ENCODE results near the gene PRKCA.

Gene PRKCA

GRCh38 chr17:66837885-66838665 is 535.7 kb downstream of the PRKCA start:
- Histone ChIP-seq H3K4me1 (ENCODE audit: insufficient read depth, poor library complexity, severe bottlenecking) (no peaks in the 10 kb centered on the region), H3K27me3 (ENCODE audit: insufficient read depth, poor library complexity, severe bottlenecking) (peaks cover 46% of the 10 kb centered on the region), H3K9me3 (ENCODE audit: severe bottlenecking) (no peaks in the 10 kb centered on the region), H3K36me3 (ENCODE audit: low read depth) (no peaks in the 10 kb centered on the region), H3K4me3 (ENCODE audit: severe bottlenecking) (no peak overlapping the region), H3K27ac (ENCODE audit: poor library complexity, severe bottlenecking) (no peak overlapping the region)
- ATAC-seq (ENCODE audit: low read depth) (no peak), DNase-seq (ENCODE audit: low spot score) (no peak)
- TF ChIP-seq CTCF (IDR thresholded peaks at IDR 0.05; ENCODE audit: poor library complexity, severe bottlenecking) = no peak

- no peaks in the 10 kb centered on the region for H3K4me1 ChIP-seq (ENCODE audit: insufficient read depth, poor library complexity, severe bottlenecking)
- no peak overlapping the region for H3K4me3 ChIP-seq (ENCODE audit: severe bottlenecking)
- peaks cover 30% of the 10 kb centered on the region for H3K27me3 ChIP-seq (ENCODE audit: insufficient read depth, poor library complexity, severe bottlenecking)
- TF ChIP-seq CTCF (IDR thresholded peaks at IDR 0.05; ENCODE audit: poor library complexity, severe bottlenecking) = no peak
- no peaks in the 10 kb centered on the region for H3K9me3 ChIP-seq (ENCODE audit: severe bottlenecking)
- no peak overlapping the region for H3K27ac ChIP-seq (ENCODE audit: poor library complexity, severe bottlenecking)
- DNase-seq (ENCODE audit: low spot score) (no peak), ATAC-seq (ENCODE audit: low read depth) (no peak)
- H3K36me3 ChIP-seq (ENCODE audit: low read depth) = no peaks in the 10 kb centered on the region
Observed at GRCh38 chr17:66839616-66840015, 537.2 kb downstream of the PRKCA start.

- H3K4me1 ChIP-seq (ENCODE audit: insufficient read depth, poor library complexity, severe bottlenecking) = no peaks in the 10 kb centered on the region
- TF ChIP-seq CTCF (IDR thresholded peaks at IDR 0.05; ENCODE audit: poor library complexity, severe bottlenecking) = no peak
- DNase-seq (ENCODE audit: low spot score) = no peak
- H3K9me3 ChIP-seq (ENCODE audit: severe bottlenecking) = no peaks in the 10 kb centered on the region
- no peak overlapping the region for H3K27ac ChIP-seq (ENCODE audit: poor library complexity, severe bottlenecking)
- no peaks in the 10 kb centered on the region for H3K36me3 ChIP-seq (ENCODE audit: low read depth)
- ATAC-seq (ENCODE audit: low read depth) = no peak
- H3K27me3 ChIP-seq (ENCODE audit: insufficient read depth, poor library complexity, severe bottlenecking) = peaks cover 27% of the 10 kb centered on the region
- H3K4me3 ChIP-seq (ENCODE audit: severe bottlenecking) = no peak overlapping the region
Observed at GRCh38 chr17:66840061-66840460, 537.6 kb downstream of the PRKCA start.

- no peak for DNase-seq (ENCODE audit: low spot score)
- H3K4me3 ChIP-seq (ENCODE audit: severe bottlenecking) = no peak overlapping the region
- no peak; the same call in 2 of the 3 replicates for ATAC-seq (ENCODE audit: low read depth)
- no peaks in the 10 kb centered on the region for H3K9me3 ChIP-seq (ENCODE audit: severe bottlenecking)
- no peaks in the 10 kb centered on the region for H3K4me1 ChIP-seq (ENCODE audit: insufficient read depth, poor library complexity, severe bottlenecking)
- no peak overlapping the region for H3K27ac ChIP-seq (ENCODE audit: poor library complexity, severe bottlenecking)
- peaks cover 14% of the 10 kb centered on the region for H3K27me3 ChIP-seq (ENCODE audit: insufficient read depth, poor library complexity, severe bottlenecking)
- no peak for TF ChIP-seq CTCF (IDR thresholded peaks at IDR 0.05; ENCODE audit: poor library complexity, severe bottlenecking)
- H3K36me3 ChIP-seq (ENCODE audit: low read depth) = no peaks in the 10 kb centered on the region
Observed at GRCh38 chr17:66841328-66841727, 538.9 kb downstream of the PRKCA start.

GRCh38 chr17:66841744-66842143 is 539.3 kb downstream of the PRKCA start:
- Histone ChIP-seq H3K4me3 (ENCODE audit: severe bottlenecking) (no peak overlapping the region), H3K36me3 (ENCODE audit: low read depth) (no peaks in the 10 kb centered on the region), H3K4me1 (ENCODE audit: insufficient read depth, poor library complexity, severe bottlenecking) (no peaks in the 10 kb centered on the region), H3K27me3 (ENCODE audit: insufficient read depth, poor library complexity, severe bottlenecking) (peaks cover 10% of the 10 kb centered on the region), H3K9me3 (ENCODE audit: severe bottlenecking) (no peaks in the 10 kb centered on the region), H3K27ac (ENCODE audit: poor library complexity, severe bottlenecking) (no peak overlapping the region)
- DNase-seq (ENCODE audit: low spot score) (no peak), ATAC-seq (ENCODE audit: low read depth) (no peak)
- no peak for TF ChIP-seq CTCF (IDR thresholded peaks at IDR 0.05; ENCODE audit: poor library complexity, severe bottlenecking)

All from RWPE2 (cell line).